Osteoblast (primary cell): Measurements from ENCODE around the gene ZNF611. TPM values are rescaled to one million over a fixed set of nuclear protein-coding genes. Genes with fewer than 3 reads are reported as not detected.

Experiments used
- DNase-seq: peaks from one replicate; pipeline ENCODE4 v3.0.0; 2011; ENCODE audit warnings: low spot score, mixed read lengths; ENCODE audit not compliant: insufficient read length; ENCODE audit errors: missing footprints
- H2AFZ ChIP-seq: 2 replicates; pipeline ENCODE4 v1.6.0; 2011; ENCODE audit warnings: mild to moderate bottlenecking, low read length
- H3K27ac ChIP-seq: 2 replicates; pipeline ENCODE4 v1.5.1; 2011; ENCODE audit warnings: mild to moderate bottlenecking, low read depth, low read length, moderate library complexity
- H3K27me3 ChIP-seq: 2 replicates; pipeline ENCODE4 v1.6.0; 2012; ENCODE audit warnings: mild to moderate bottlenecking, control low read depth, inconsistent platforms, low read length, moderate library complexity; ENCODE audit not compliant: insufficient read depth
- H3K36me3 ChIP-seq: 2 replicates; pipeline ENCODE4 v1.5.1; 2011; ENCODE audit warnings: mild to moderate bottlenecking, low read length, control low read depth, moderate library complexity; ENCODE audit not compliant: insufficient read depth
- H3K4me1 ChIP-seq: 2 replicates; pipeline ENCODE4 v1.5.1; 2011; ENCODE audit warnings: mild to moderate bottlenecking, low read length, control low read depth, moderate library complexity; ENCODE audit not compliant: insufficient read depth
- H3K4me2 ChIP-seq: 2 replicates; pipeline ENCODE4 v1.6.0; 2011; ENCODE audit warnings: mild to moderate bottlenecking, low read length; ENCODE audit not compliant: insufficient read depth
- H3K4me3 ChIP-seq: fragments of 200-600 bp; sonication (generic); 3 replicates; pipeline ENCODE4 v1.5.1; 2012; ENCODE audit warnings: mild to moderate bottlenecking, low read length, inconsistent platforms; ENCODE audit not compliant: insufficient read depth
- H3K79me2 ChIP-seq: 2 replicates; pipeline ENCODE4 v1.6.0; 2012; ENCODE audit warnings: mild to moderate bottlenecking, low read length, control low read depth, inconsistent platforms; ENCODE audit not compliant: insufficient read depth
- H3K9me3 ChIP-seq: 2 replicates; pipeline ENCODE4 v1.5.1; 2011; ENCODE audit warnings: low read depth, low read length, control low read depth
- H4K20me1 ChIP-seq: 2 replicates; pipeline ENCODE4 v1.6.0; 2012; ENCODE audit warnings: mild to moderate bottlenecking, low read length, control low read depth; ENCODE audit not compliant: insufficient read depth
- CTCF ChIP-seq: IDR thresholded peaks from 2 replicates; pipeline ENCODE4 v1.5.1; 2011; ENCODE audit warnings: mild to moderate bottlenecking, low read depth, low read length, moderate library complexity; ENCODE audit errors: extremely low read depth
- total RNA-seq: library from RNA; depleted of rRNA; stranded (reverse); fragments of >200 nt; gene quantifications from 2 replicates; pipeline ENCODE4 v1.2.3, GENCODE V29; 2012

The ZNF611 gene
- total RNA-seq, 1 donor: 10.5 TPM

GRCh38 chr19:52665027-52665426 lies 69.8 kb downstream of the ZNF611 start:
- DNase-seq: no peak
- no peak overlapping the region for H2AFZ ChIP-seq
- H3K79me2 ChIP-seq: peaks cover 61% of the 10 kb centered on the region
- peaks cover 7% of the 10 kb centered on the region for H4K20me1 ChIP-seq
- peaks cover 6% of the 10 kb centered on the region for H3K36me3 ChIP-seq
- H3K9me3 ChIP-seq: no peaks in the 10 kb centered on the region
- H3K4me1 ChIP-seq: peaks cover 8% of the 10 kb centered on the region
- no peak overlapping the region for H3K27ac ChIP-seq
- H3K4me3 ChIP-seq: no peak overlapping the region
- no peaks in the 10 kb centered on the region for H3K27me3 ChIP-seq
- H3K4me2 ChIP-seq: no peak overlapping the region
- no peak for TF ChIP-seq CTCF

DNA sequence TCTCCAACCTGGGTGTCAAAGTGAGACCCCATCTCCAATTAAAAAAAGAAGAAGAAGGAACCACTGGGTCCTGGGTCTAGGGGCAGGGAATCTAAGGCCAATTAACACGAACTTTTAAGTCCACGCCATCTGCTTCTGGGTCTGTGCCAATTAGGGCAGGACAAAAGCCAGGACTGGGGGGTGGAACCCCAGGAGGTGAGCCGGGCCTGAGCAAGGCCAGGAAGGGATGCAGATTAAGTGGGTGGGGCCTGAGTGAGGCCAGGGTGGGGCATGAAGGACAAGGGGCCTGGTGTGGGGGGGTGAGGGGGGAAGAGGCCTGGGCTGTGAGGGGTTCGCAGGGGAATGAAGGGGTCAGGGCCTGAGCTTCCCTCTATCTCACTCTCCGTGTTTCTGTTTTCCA lies 70.4 kb downstream of the ZNF611 start:
- Histone ChIP-seq H2AFZ (no peak overlapping the region), H3K27me3 (no peaks in the 10 kb centered on the region), H3K4me3 (no peak overlapping the region), H4K20me1 (peaks cover 4% of the 10 kb centered on the region), H3K4me2 (no peak overlapping the region), H3K36me3 (peaks cover 11% of the 10 kb centered on the region), H3K27ac (no peak overlapping the region), H3K9me3 (no peaks in the 10 kb centered on the region), H3K79me2 (peaks cover 55% of the 10 kb centered on the region), H3K4me1 (peaks cover 8% of the 10 kb centered on the region)
- no peak for TF ChIP-seq CTCF
- peak; percentile 43 for DNase-seq

DNA sequence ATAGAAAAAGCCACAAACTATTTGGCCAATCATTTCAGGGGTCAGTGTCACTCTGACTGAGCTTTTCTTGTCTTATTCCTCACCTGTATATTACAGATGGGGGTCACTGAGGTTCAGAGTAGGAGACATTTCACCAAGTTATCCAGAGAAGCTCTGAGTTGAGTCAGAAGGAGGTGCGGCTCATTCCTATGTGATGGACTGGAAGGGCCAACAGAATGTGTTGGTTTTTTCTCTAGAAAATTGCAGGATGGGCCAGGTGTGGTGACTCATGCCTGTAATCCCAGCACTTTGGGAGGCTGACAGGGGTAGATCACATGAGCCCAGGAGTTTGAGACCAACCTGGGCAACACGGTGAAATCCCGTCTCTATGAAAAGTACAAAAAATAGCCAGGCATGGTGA lies 72.2 kb downstream of the ZNF611 start:
- Histone ChIP-seq H3K4me2 (no peak overlapping the region), H3K4me3 (no peak overlapping the region), H3K27ac (no peak overlapping the region), H3K36me3 (peaks cover 21% of the 10 kb centered on the region), H3K4me1 (peaks cover 8% of the 10 kb centered on the region), H3K27me3 (no peaks in the 10 kb centered on the region), H4K20me1 (peaks cover 5% of the 10 kb centered on the region), H2AFZ (no peak overlapping the region), H3K79me2 (peaks cover 39% of the 10 kb centered on the region), H3K9me3 (no peaks in the 10 kb centered on the region)
- no peak for TF ChIP-seq CTCF
- DNase-seq: no peak

DNA sequence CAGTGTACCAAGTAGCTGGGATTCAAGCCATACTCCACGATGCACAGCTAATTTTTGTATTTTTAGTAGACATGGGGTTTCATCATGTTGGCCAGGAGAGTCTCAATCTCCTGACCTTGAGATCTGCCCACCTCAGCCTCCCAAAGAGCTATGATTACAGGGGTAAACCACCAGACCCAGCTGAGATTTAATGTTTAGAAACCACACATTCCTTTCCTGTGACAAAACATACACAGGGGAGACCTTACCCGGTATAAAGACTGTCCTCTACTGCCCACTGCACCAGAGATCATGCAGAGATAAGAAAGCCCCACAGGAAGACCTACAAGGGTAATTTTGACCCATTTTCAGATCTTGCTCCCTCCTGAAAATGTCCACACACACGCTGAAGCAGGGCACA lies 73.9 kb downstream of the ZNF611 start:
- H2AFZ ChIP-seq: no peak overlapping the region

More for the DNA sequence above, 73.9 kb downstream of the ZNF611 start:
- H3K4me2 ChIP-seq: no peak overlapping the region
- no peaks in the 10 kb centered on the region for H3K27me3 ChIP-seq
- no peak for TF ChIP-seq CTCF
- H3K79me2 ChIP-seq: peaks cover 36% of the 10 kb centered on the region
- H3K4me3 ChIP-seq: no peak overlapping the region
- peaks cover 8% of the 10 kb centered on the region for H3K4me1 ChIP-seq
- DNase-seq: no peak
- H3K27ac ChIP-seq: no peak overlapping the region
- peaks cover 21% of the 10 kb centered on the region for H3K36me3 ChIP-seq
- peaks cover 5% of the 10 kb centered on the region for H4K20me1 ChIP-seq
- no peaks in the 10 kb centered on the region for H3K9me3 ChIP-seq
